Measurements from ENCODE around the gene WTAP. TPM values are rescaled to one million over a fixed set of nuclear protein-coding genes. Genes with fewer than 3 reads are reported as not detected.
A peak's percentile ranks its signal among the peaks of the same experiment; 100 is the strongest.
"Not testable (repeated sequence)": the region's sequence is repeated elsewhere in the genome, so short reads cannot be mapped to it uniquely, and the experiment has no call there.

WTAP gene
- total RNA-seq, 1 donor from 2014 or later, result 64.7 TPM

- H3K9ac ChIP-seq (ENCODE audit: low read depth in 1 of 3, low read length in 3 of 3), result no peak overlapping the region
- H3K27me3 ChIP-seq (ENCODE audit: control insufficient read depth in 3 of 3, insufficient read depth in 3 of 3, low read length in 3 of 3), result no peaks in the 10 kb centered on the region
- H3K36me3 ChIP-seq (ENCODE audit: control insufficient read depth in 3 of 3, insufficient read depth in 3 of 3, low read length in 3 of 3), result peaks cover 33 to 61% (median 56%) of the 10 kb centered on the region in 3 donors
- H3K4me3 ChIP-seq (ENCODE audit: low read length in 3 of 3), result no peak overlapping the region
- H3K4me1 ChIP-seq (ENCODE audit: control insufficient read depth in 3 of 3, insufficient read depth in 3 of 3, low read length in 3 of 3), result no peaks in the 10 kb centered on the region
- no peak overlapping the region for H3K27ac ChIP-seq (ENCODE audit: low read depth, low read length)
- no peaks in the 10 kb centered on the region for H3K9me3 ChIP-seq (ENCODE audit: control insufficient read depth in 3 of 3, low read length in 3 of 3)
Observed at GRCh38 chr6:159742165-159742564, 14.9 kb downstream of the WTAP start.

- Histone ChIP-seq H3K36me3 (ENCODE audit: control insufficient read depth in 3 of 3, insufficient read depth in 3 of 3, low read length in 3 of 3) (peaks cover 39 to 79% (median 70%) of the 10 kb centered on the region in 3 donors), H3K27ac (ENCODE audit: low read depth, low read length) (no peak overlapping the region), H3K4me1 (ENCODE audit: control insufficient read depth in 3 of 3, insufficient read depth in 3 of 3, low read length in 3 of 3) (no peaks in the 10 kb centered on the region), H3K9me3 (ENCODE audit: control insufficient read depth in 3 of 3, low read length in 3 of 3) (no peaks in the 10 kb centered on the region), H3K4me3 (ENCODE audit: low read length in 3 of 3) (no peak overlapping the region), H3K9ac (ENCODE audit: low read depth in 1 of 3, low read length in 3 of 3) (no peak overlapping the region), H3K27me3 (ENCODE audit: control insufficient read depth in 3 of 3, insufficient read depth in 3 of 3, low read length in 3 of 3) (no peaks in the 10 kb centered on the region)
Observed at GRCh38 chr6:159745081-159745480, 17.8 kb downstream of the WTAP start.

GRCh38 chr6:159746759-159747158 lies 19.5 kb downstream of the WTAP start:
- Histone ChIP-seq H3K9me3 (ENCODE audit: control insufficient read depth in 3 of 3, low read length in 3 of 3) (no peaks in the 10 kb centered on the region), H3K27ac (ENCODE audit: low read depth, low read length) (no peak overlapping the region)

GRCh38 chr6:159748127-159748526 lies 20.8 kb downstream of the WTAP start:
- peaks cover 28 to 68% (median 65%) of the 10 kb centered on the region in 3 donors for H3K36me3 ChIP-seq (ENCODE audit: control insufficient read depth in 3 of 3, insufficient read depth in 3 of 3, low read length in 3 of 3)
- not testable (repeated sequence) for H3K4me3 ChIP-seq (ENCODE audit: low read length in 3 of 3); H3K4me1 ChIP-seq (ENCODE audit: control insufficient read depth in 3 of 3, insufficient read depth in 3 of 3, low read length in 3 of 3); H3K27me3 ChIP-seq (ENCODE audit: control insufficient read depth in 3 of 3, insufficient read depth in 3 of 3, low read length in 3 of 3); H3K9ac ChIP-seq (ENCODE audit: low read depth in 1 of 3, low read length in 3 of 3); H3K27ac ChIP-seq (ENCODE audit: low read depth, low read length); H3K9me3 ChIP-seq (ENCODE audit: control insufficient read depth in 3 of 3, low read length in 3 of 3)

More at GRCh38 chr6:159746759-159747158, 19.5 kb downstream of the WTAP start:
- H3K36me3 ChIP-seq (ENCODE audit: control insufficient read depth in 3 of 3, insufficient read depth in 3 of 3, low read length in 3 of 3), result peaks cover 35 to 76% (median 71%) of the 10 kb centered on the region in 3 donors
- H3K4me3 ChIP-seq (ENCODE audit: low read length in 3 of 3), result no peak overlapping the region
- no peak overlapping the region for H3K9ac ChIP-seq (ENCODE audit: low read depth in 1 of 3, low read length in 3 of 3)
- no peaks in the 10 kb centered on the region for H3K27me3 ChIP-seq (ENCODE audit: control insufficient read depth in 3 of 3, insufficient read depth in 3 of 3, low read length in 3 of 3)
- H3K4me1 ChIP-seq (ENCODE audit: control insufficient read depth in 3 of 3, insufficient read depth in 3 of 3, low read length in 3 of 3), result no peaks in the 10 kb centered on the region

GRCh38 chr6:159751448-159751847 lies 24.1 kb downstream of the WTAP start:
- Histone ChIP-seq H3K27ac (ENCODE audit: low read depth, low read length) (no peak overlapping the region), H3K4me1 (ENCODE audit: control insufficient read depth in 3 of 3, insufficient read depth in 3 of 3, low read length in 3 of 3) (peaks cover 0 to 5% (median 0%) of the 10 kb centered on the region in 3 donors), H3K9ac (ENCODE audit: low read depth in 1 of 3, low read length in 3 of 3) (no peak overlapping the region), H3K27me3 (ENCODE audit: control insufficient read depth in 3 of 3, insufficient read depth in 3 of 3, low read length in 3 of 3) (no peaks in the 10 kb centered on the region), H3K4me3 (ENCODE audit: low read length in 3 of 3) (no peak overlapping the region), H3K9me3 (ENCODE audit: control insufficient read depth in 3 of 3, low read length in 3 of 3) (no peaks in the 10 kb centered on the region), H3K36me3 (ENCODE audit: control insufficient read depth in 3 of 3, insufficient read depth in 3 of 3, low read length in 3 of 3) (peaks cover 20 to 59% (median 53%) of the 10 kb centered on the region in 3 donors)

GRCh38 chr6:159753081-159753872 lies 26.0 kb downstream of the WTAP start:
- H3K27ac ChIP-seq (ENCODE audit: low read depth, low read length), result no peak overlapping the region
- H3K36me3 ChIP-seq (ENCODE audit: control insufficient read depth in 3 of 3, insufficient read depth in 3 of 3, low read length in 3 of 3), result peaks cover 18 to 51% (median 47%) of the 10 kb centered on the region in 3 donors
- no peak overlapping the region for H3K4me3 ChIP-seq (ENCODE audit: low read length in 3 of 3)
- no peaks in the 10 kb centered on the region for H3K27me3 ChIP-seq (ENCODE audit: control insufficient read depth in 3 of 3, insufficient read depth in 3 of 3, low read length in 3 of 3)
- H3K4me1 ChIP-seq (ENCODE audit: control insufficient read depth in 3 of 3, insufficient read depth in 3 of 3, low read length in 3 of 3), result peaks cover 0 to 5% (median 0%) of the 10 kb centered on the region in 3 donors
- no peak overlapping the region for H3K9ac ChIP-seq (ENCODE audit: low read depth in 1 of 3, low read length in 3 of 3)
- no peaks in the 10 kb centered on the region for H3K9me3 ChIP-seq (ENCODE audit: control insufficient read depth in 3 of 3, low read length in 3 of 3)

- Histone ChIP-seq H3K27me3 (ENCODE audit: control insufficient read depth in 3 of 3, insufficient read depth in 3 of 3, low read length in 3 of 3) (no peaks in the 10 kb centered on the region), H3K9me3 (ENCODE audit: control insufficient read depth in 3 of 3, low read length in 3 of 3) (no peaks in the 10 kb centered on the region), H3K36me3 (ENCODE audit: control insufficient read depth in 3 of 3, insufficient read depth in 3 of 3, low read length in 3 of 3) (peaks cover 19 to 47% (median 42%) of the 10 kb centered on the region in 3 donors), H3K9ac (ENCODE audit: low read depth in 1 of 3, low read length in 3 of 3) (no peak overlapping the region), H3K4me3 (ENCODE audit: low read length in 3 of 3) (no peak overlapping the region), H3K4me1 (ENCODE audit: control insufficient read depth in 3 of 3, insufficient read depth in 3 of 3, low read length in 3 of 3) (peaks cover 0 to 5% (median 0%) of the 10 kb centered on the region in 3 donors), H3K27ac (ENCODE audit: low read depth, low read length) (no peak overlapping the region)
Observed at GRCh38 chr6:159754401-159754800, 27.1 kb downstream of the WTAP start.

- H3K27me3 ChIP-seq (ENCODE audit: control insufficient read depth in 3 of 3, insufficient read depth in 3 of 3, low read length in 3 of 3), result no peaks in the 10 kb centered on the region
- peaks cover 0 to 5% (median 0%) of the 10 kb centered on the region in 3 donors for H3K4me1 ChIP-seq (ENCODE audit: control insufficient read depth in 3 of 3, insufficient read depth in 3 of 3, low read length in 3 of 3)
- H3K36me3 ChIP-seq (ENCODE audit: control insufficient read depth in 3 of 3, insufficient read depth in 3 of 3, low read length in 3 of 3), result peaks cover 19 to 44% (median 42%) of the 10 kb centered on the region in 3 donors
- no peak overlapping the region for H3K27ac ChIP-seq (ENCODE audit: low read depth, low read length)
- no peaks in the 10 kb centered on the region for H3K9me3 ChIP-seq (ENCODE audit: control insufficient read depth in 3 of 3, low read length in 3 of 3)
- H3K4me3 ChIP-seq (ENCODE audit: low read length in 3 of 3), result no peak overlapping the region
- H3K9ac ChIP-seq (ENCODE audit: low read depth in 1 of 3, low read length in 3 of 3), result peak overlapping the region in 1 of 3 donors; percentile 24
Observed at GRCh38 chr6:159754959-159755914, 27.9 kb downstream of the WTAP start.

- H3K36me3 ChIP-seq (ENCODE audit: control insufficient read depth in 3 of 3, insufficient read depth in 3 of 3, low read length in 3 of 3), result peaks cover 19 to 41% (median 38%) of the 10 kb centered on the region in 3 donors
- peaks cover 5 to 16% (median 12%) of the 10 kb centered on the region in 3 donors for H3K4me1 ChIP-seq (ENCODE audit: control insufficient read depth in 3 of 3, insufficient read depth in 3 of 3, low read length in 3 of 3)
Observed at GRCh38 chr6:159756508-159756907, 29.2 kb downstream of the WTAP start.

More at GRCh38 chr6:159756508-159756907, 29.2 kb downstream of the WTAP start:
- Histone ChIP-seq H3K4me3 (ENCODE audit: low read length in 3 of 3) (no peak overlapping the region), H3K9me3 (ENCODE audit: control insufficient read depth in 3 of 3, low read length in 3 of 3) (no peaks in the 10 kb centered on the region), H3K27ac (ENCODE audit: low read depth, low read length) (no peak overlapping the region), H3K9ac (ENCODE audit: low read depth in 1 of 3, low read length in 3 of 3) (no peak overlapping the region), H3K27me3 (ENCODE audit: control insufficient read depth in 3 of 3, insufficient read depth in 3 of 3, low read length in 3 of 3) (no peaks in the 10 kb centered on the region)

Data from skeletal muscle tissue (tissue), 4 donors.